SKM-1 (cell line): Measurements from ENCODE around the gene LRRC37A3.
"Not testable (repeated sequence)": the region's sequence is repeated elsewhere in the genome, so short reads cannot be mapped to it uniquely, and the experiment has no call there.

Experiments used
- DNase-seq: peaks from one replicate; lab custom pipeline; 2025; ENCODE audit not compliant: unreplicated experiment; lab: John Stamatoyannopoulos, UW

LRRC37A3 gene

GRCh38 chr17:64926430-64926829, 7.2 kb upstream of the LRRC37A3 start:
- not testable (repeated sequence) for DNase-seq

GRCh38 chr17:64925244-64925643, 6.0 kb upstream of the LRRC37A3 start:
- not testable (repeated sequence) for DNase-seq

GRCh38 chr17:64923051-64923568, 3.8 kb upstream of the LRRC37A3 start:
- peak; percentile 31 for DNase-seq

- DNase-seq = no peak
These were observed 1.3 kb upstream of the LRRC37A3 start for GRCh38 chr17:64920419-64921172.

GRCh38 chr17:64920026-64920418, 744 bp upstream of the LRRC37A3 start:
- no peak for DNase-seq

GRCh38 chr17:64918842-64919288, 413 bp downstream of the LRRC37A3 start:
- not testable (repeated sequence) for DNase-seq

GRCh38 chr17:64917540-64917939, 1.7 kb downstream of the LRRC37A3 start:
- not testable (repeated sequence) for DNase-seq

- DNase-seq = not testable (repeated sequence)
These were observed 4.0 kb downstream of the LRRC37A3 start for GRCh38 chr17:64915244-64915643.

- DNase-seq = not testable (repeated sequence)
These were observed 9.1 kb downstream of the LRRC37A3 start for GRCh38 chr17:64910191-64910514.

- not testable (repeated sequence) for DNase-seq
These were observed 9.6 kb downstream of the LRRC37A3 start for GRCh38 chr17:64909511-64910190.

- DNase-seq = not testable (repeated sequence)
These were observed 15.2 kb downstream of the LRRC37A3 start for GRCh38 chr17:64904069-64904468.

- not testable (repeated sequence) for DNase-seq
These were observed 22.1 kb downstream of the LRRC37A3 start for GRCh38 chr17:64897136-64897535.

- DNase-seq = not testable (repeated sequence)
These were observed 45.1 kb downstream of the LRRC37A3 start for GRCh38 chr17:64874210-64874609.

GRCh38 chr17:64847504-64848466, 71.5 kb downstream of the LRRC37A3 start:
- not testable (repeated sequence) for DNase-seq

- not testable (repeated sequence) for DNase-seq
These were observed 72.4 kb downstream of the LRRC37A3 start for GRCh38 chr17:64846892-64847291.

GRCh38 chr17:64843918-64844317, 75.4 kb downstream of the LRRC37A3 start:
- DNase-seq = not testable (repeated sequence)

- not testable (repeated sequence) for DNase-seq
These were observed 76.4 kb downstream of the LRRC37A3 start for GRCh38 chr17:64842900-64843299.

- not testable (repeated sequence) for DNase-seq
These were observed 78.3 kb downstream of the LRRC37A3 start for GRCh38 chr17:64840960-64841359.

GRCh38 chr17:64838513-64838912, 80.8 kb downstream of the LRRC37A3 start:
- DNase-seq = not testable (repeated sequence)

GRCh38 chr17:64837018-64837761, 82.1 kb downstream of the LRRC37A3 start:
- DNase-seq = peak; percentile 7
